A549 (cell line): Measurements from ENCODE around the gene PHOX2A. TPM values are rescaled to one million over a fixed set of nuclear protein-coding genes. Genes with fewer than 3 reads are reported as not detected.

Source experiments
- ATOH8 ChIP-seq: fragments of 250-450 bp; sonication (Bioruptor Pico); IDR thresholded peaks from 2 replicates; pipeline ENCODE4 v1.5.0; 2020; ENCODE audit warnings: low read depth, mild to moderate bottlenecking, moderate library complexity
- CBX2 ChIP-seq: fragments of 200-600 bp; sonication (generic); IDR thresholded peaks from 2 replicates; pipeline ENCODE4 v1.6.1; 2016; ENCODE audit warnings: low read depth, mild to moderate bottlenecking, borderline replicate concordance
- CEBPB ChIP-seq, 2 experiments: fragments of >200 bp in 1 of 2; sonication (Bioruptor Twin) in 1 of 2; formaldehyde crosslinking in 1 of 2; IDR thresholded peaks; 2 replicates each; pipeline ENCODE4 v1.6.1; 2012 to 2016
- CHD2 ChIP-seq: fragments of 150-350 bp; IDR thresholded peaks from 2 replicates; pipeline ENCODE4 v1.6.1; 2014; ENCODE audit warnings: low read length; ENCODE audit not compliant: partially characterized antibody
- EHF ChIP-seq: fragments of 250-450 bp; sonication (Bioruptor Pico); IDR thresholded peaks from 2 replicates; pipeline ENCODE4 v1.5.0; 2020; ENCODE audit warnings: mild to moderate bottlenecking
- ESRRA ChIP-seq: fragments of 150-350 bp; IDR thresholded peaks from 2 replicates; pipeline ENCODE4 v1.6.1; 2014; ENCODE audit warnings: mild to moderate bottlenecking, low read length, borderline replicate concordance
- FOXS1 ChIP-seq: fragments of 250-450 bp; sonication (Bioruptor Pico); IDR thresholded peaks from 2 replicates; pipeline ENCODE4 v1.5.0; 2020; ENCODE audit warnings: mild to moderate bottlenecking, moderate library complexity
- HDAC2 ChIP-seq: fragments of 200-600 bp; sonication (generic); IDR thresholded peaks from 2 replicates; pipeline ENCODE4 v1.6.1; 2016
- HOXA7 ChIP-seq: fragments of 250-450 bp; sonication (Bioruptor Pico); IDR thresholded peaks from 2 replicates; pipeline ENCODE4 v1.5.0; 2020; ENCODE audit warnings: mild to moderate bottlenecking, moderate library complexity
- HOXB13 ChIP-seq: fragments of 250-450 bp; sonication (Bioruptor Pico); IDR thresholded peaks from 2 replicates; pipeline ENCODE4 v1.5.0; 2020; ENCODE audit warnings: low read depth, mild to moderate bottlenecking, moderate library complexity
- HOXB5 ChIP-seq: fragments of 250-450 bp; sonication (Bioruptor Pico); IDR thresholded peaks from 2 replicates; pipeline ENCODE4 v1.5.0; 2020; ENCODE audit warnings: mild to moderate bottlenecking, moderate library complexity
- JUNB ChIP-seq: fragments of >200 bp; sonication (Bioruptor Twin); formaldehyde crosslinking; IDR thresholded peaks from 2 replicates; pipeline ENCODE4 v1.6.1; 2016
- KDM1A ChIP-seq: fragments of 200-600 bp; sonication (generic); IDR thresholded peaks from 2 replicates; pipeline ENCODE4 v1.6.1; 2016; ENCODE audit warnings: low read depth, mild to moderate bottlenecking
- KDM5A ChIP-seq: fragments of 200-600 bp; sonication (generic); IDR thresholded peaks from 2 replicates; pipeline ENCODE4 v1.6.1; 2016; ENCODE audit warnings: antibody characterized with exemption, mild to moderate bottlenecking
- MAFK ChIP-seq: fragments of 450-650 bp; IDR thresholded peaks from 2 replicates; pipeline ENCODE4 v1.6.1; 2014; ENCODE audit not compliant: partially characterized antibody
- NFE2L2 ChIP-seq: fragments of 150-350 bp; conservative IDR thresholded peaks from 2 replicates; pipeline ENCODE4 v1.6.1; 2014; ENCODE audit warnings: low read length
- NPAS2 ChIP-seq: fragments of 250-450 bp; sonication (Bioruptor Pico); IDR thresholded peaks from 2 replicates; pipeline ENCODE4 v1.8.0; 2022; ENCODE audit warnings: mild to moderate bottlenecking, moderate library complexity, borderline replicate concordance
- NR3C1 ChIP-seq: fragments of >200 bp; sonication (Bioruptor Twin); formaldehyde crosslinking; IDR thresholded peaks from 3 replicates; pipeline ENCODE4 v1.6.1; 2017
- POLR2AphosphoS2 ChIP-seq: conservative IDR thresholded peaks from 2 replicates; pipeline ENCODE4 v1.6.1; 2012; ENCODE audit warnings: low read length, improper control_type of control experiment, inconsistent platforms
- RAD21 ChIP-seq, 2 experiments: fragments of >200 bp in 1 of 2; sonication (Bioruptor Twin) in 1 of 2; formaldehyde crosslinking in 1 of 2; IDR thresholded peaks in 1 of 2; conservative IDR thresholded peaks in 1 of 2; 2 replicates in 1 of 2; 3 replicates in 1 of 2; pipeline ENCODE4 v1.6.1; 2012 to 2018; ENCODE audit warnings: inconsistent platforms in 1 of 2
- RARB ChIP-seq: fragments of 250-450 bp; sonication (Bioruptor Pico); IDR thresholded peaks from 2 replicates; pipeline ENCODE4 v1.8.0; 2021; ENCODE audit warnings: mild to moderate bottlenecking, moderate library complexity
- RCOR1 ChIP-seq: fragments of 150-350 bp; IDR thresholded peaks from 2 replicates; pipeline ENCODE4 v1.6.1; 2014; ENCODE audit warnings: antibody characterized with exemption, low read length, low read depth
- REST ChIP-seq: fragments of 200-600 bp; sonication (generic); IDR thresholded peaks from 2 replicates; pipeline ENCODE4 v1.6.1; 2016; ENCODE audit warnings: antibody characterized with exemption, mild to moderate bottlenecking, moderate library complexity
- RNF2 ChIP-seq: fragments of 200-600 bp; sonication (generic); IDR thresholded peaks from 2 replicates; pipeline ENCODE4 v1.6.1; 2016; ENCODE audit warnings: low read depth, mild to moderate bottlenecking, antibody characterized with exemption, moderate library complexity, borderline replicate concordance
- SREBF2 ChIP-seq: fragments of 450-650 bp; IDR thresholded peaks from 2 replicates; pipeline ENCODE4 v1.6.1; 2014; ENCODE audit warnings: mild to moderate bottlenecking, moderate library complexity
- TFCP2L1 ChIP-seq: fragments of 250-450 bp; sonication (Bioruptor Pico); IDR thresholded peaks from 2 replicates; pipeline ENCODE4 v1.5.0; 2021; ENCODE audit warnings: mild to moderate bottlenecking
- ZFP36 ChIP-seq: fragments of 450-650 bp; IDR thresholded peaks from 2 replicates; pipeline ENCODE4 v1.6.1; 2014; ENCODE audit warnings: borderline replicate concordance; ENCODE audit not compliant: partially characterized antibody
- ZNF302 ChIP-seq: fragments of 250-450 bp; sonication (Bioruptor Pico); IDR thresholded peaks from 2 replicates; pipeline ENCODE4 v1.9.0; 2021; ENCODE audit warnings: inconsistent platforms, mild to moderate bottlenecking, moderate library complexity
- ZSCAN20 ChIP-seq: fragments of 250-450 bp; sonication (Bioruptor Pico); IDR thresholded peaks from 2 replicates; pipeline ENCODE4 v1.8.0; 2022; ENCODE audit warnings: mild to moderate bottlenecking, moderate library complexity
- polyA plus RNA-seq, 4 experiments: library from polyadenylated mRNA; depleted of rRNA in 3 of 4; stranded (reverse); fragments of >200 nt; fragmentation: RNase III in 1 of 4; extraction: RNeasy Plus Mini Kit Qiagen cat#74134 plus additional on column Dnase treatment in 1 of 4; gene quantifications; 2 replicates in 3 of 4; 3 replicates in 1 of 4; pipeline ENCODE4 v1.2.3, GENCODE V29; 2011 to 2017
- TF ChIP-seq, protein P1 (sequence below): IDR thresholded peaks from 2 replicates; pipeline ENCODE4 v1.6.1; 2012; ENCODE audit warnings: low read depth, borderline replicate concordance
- TF ChIP-seq, protein P2 (sequence below): IDR thresholded peaks from 2 replicates; pipeline ENCODE4 v1.6.1; 2012
- TF ChIP-seq, protein P3 (sequence below): fragments of >200 bp; sonication (Bioruptor Twin); formaldehyde crosslinking; IDR thresholded peaks from 3 replicates; pipeline ENCODE4 v1.6.1; 2016
- TF ChIP-seq, protein P4 (sequence below): fragments of >200 bp; sonication (Bioruptor Twin); formaldehyde crosslinking; IDR thresholded peaks from 3 replicates; pipeline ENCODE4 v1.5.1; 2016

PHOX2A gene
- polyA plus RNA-seq, 2 of the 4 experiments (the other 2 are of a cell fraction) = not detected

DNA sequence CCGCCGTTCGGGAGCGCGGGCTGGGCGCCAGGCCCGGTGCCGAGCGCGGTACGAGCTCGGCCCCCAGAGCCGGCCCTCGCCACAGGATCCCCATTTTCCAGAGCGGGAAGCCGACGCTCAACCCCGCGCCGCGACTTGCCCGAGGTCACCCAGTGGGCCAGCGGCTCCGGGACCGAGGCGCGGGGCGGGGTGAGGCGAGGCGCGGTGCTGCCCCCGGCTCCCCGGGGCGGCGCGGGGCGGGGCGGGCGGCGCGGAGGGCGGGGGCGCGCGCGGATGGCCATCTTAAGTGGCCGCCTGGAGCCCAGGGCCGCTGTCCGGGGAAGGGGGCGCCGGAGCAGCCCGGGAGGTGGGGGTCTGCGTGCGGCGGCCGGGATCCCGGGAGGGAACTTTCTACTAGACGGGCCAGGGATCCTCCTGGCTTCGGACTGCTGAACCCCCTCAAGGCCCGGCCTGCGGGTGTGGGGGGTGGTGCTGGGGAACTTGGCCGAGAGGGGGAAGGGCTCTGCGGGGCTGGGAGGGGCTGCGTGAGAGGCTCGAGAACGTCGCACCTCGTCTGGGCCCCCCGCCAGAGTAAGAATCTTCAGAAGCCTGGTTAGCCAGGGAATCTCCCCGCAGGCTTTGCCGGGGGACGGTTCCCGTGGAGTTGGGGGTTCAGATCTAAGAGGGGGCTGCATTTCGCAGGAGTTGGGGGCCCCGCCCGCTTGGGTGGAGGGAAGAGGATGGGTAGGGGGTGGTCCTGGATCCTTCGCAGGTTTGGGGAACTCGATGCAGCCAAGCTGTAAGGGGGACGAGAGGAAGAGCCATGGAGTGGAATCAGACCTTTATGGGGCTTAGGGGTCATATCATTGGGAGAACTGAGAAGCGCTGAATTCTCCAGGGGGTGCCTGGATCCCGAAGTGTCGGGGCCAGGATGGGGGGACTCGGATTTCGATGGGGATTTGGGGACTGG, 20.1 kb downstream of the PHOX2A start (continued):
- TF ChIP-seq, protein P1, sequence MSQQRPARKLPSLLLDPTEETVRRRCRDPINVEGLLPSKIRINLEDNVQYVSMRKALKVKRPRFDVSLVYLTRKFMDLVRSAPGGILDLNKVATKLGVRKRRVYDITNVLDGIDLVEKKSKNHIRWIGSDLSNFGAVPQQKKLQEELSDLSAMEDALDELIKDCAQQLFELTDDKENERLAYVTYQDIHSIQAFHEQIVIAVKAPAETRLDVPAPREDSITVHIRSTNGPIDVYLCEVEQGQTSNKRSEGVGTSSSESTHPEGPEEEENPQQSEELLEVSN = peak; percentile 8; the same call in 1 of the 2 replicates
- TF ChIP-seq SREBF2 = no peak
- no peak for TF ChIP-seq NFE2L2
- TF ChIP-seq HOXB5 (CRISPR knock-in tag) = 0 out of 2 replicates have a peak, but pooled peaks have one; percentile 6
- no peak for TF ChIP-seq CHD2
- no peak for TF ChIP-seq KDM1A
- no peak for TF ChIP-seq HOXB13
- TF ChIP-seq CEBPB (IDR thresholded peaks at IDR 0.05) = no peak
- TF ChIP-seq, protein P2, sequence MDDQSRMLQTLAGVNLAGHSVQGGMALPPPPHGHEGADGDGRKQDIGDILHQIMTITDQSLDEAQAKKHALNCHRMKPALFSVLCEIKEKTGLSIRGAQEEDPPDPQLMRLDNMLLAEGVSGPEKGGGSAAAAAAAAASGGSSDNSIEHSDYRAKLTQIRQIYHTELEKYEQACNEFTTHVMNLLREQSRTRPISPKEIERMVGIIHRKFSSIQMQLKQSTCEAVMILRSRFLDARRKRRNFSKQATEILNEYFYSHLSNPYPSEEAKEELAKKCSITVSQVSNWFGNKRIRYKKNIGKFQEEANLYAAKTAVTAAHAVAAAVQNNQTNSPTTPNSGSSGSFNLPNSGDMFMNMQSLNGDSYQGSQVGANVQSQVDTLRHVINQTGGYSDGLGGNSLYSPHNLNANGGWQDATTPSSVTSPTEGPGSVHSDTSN = no peak
- TF ChIP-seq JUNB = no peak
- TF ChIP-seq NR3C1 = no peak
- TF ChIP-seq, protein P3, sequence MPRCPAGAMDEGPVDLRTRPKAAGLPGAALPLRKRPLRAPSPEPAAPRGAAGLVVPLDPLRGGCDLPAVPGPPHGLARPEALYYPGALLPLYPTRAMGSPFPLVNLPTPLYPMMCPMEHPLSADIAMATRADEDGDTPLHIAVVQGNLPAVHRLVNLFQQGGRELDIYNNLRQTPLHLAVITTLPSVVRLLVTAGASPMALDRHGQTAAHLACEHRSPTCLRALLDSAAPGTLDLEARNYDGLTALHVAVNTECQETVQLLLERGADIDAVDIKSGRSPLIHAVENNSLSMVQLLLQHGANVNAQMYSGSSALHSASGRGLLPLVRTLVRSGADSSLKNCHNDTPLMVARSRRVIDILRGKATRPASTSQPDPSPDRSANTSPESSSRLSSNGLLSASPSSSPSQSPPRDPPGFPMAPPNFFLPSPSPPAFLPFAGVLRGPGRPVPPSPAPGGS = peak; percentile 62; the same call in 2 of the 3 replicates
- TF ChIP-seq ZFP36 = no peak
- no peak for TF ChIP-seq HOXA7 (CRISPR knock-in tag)
- no peak for TF ChIP-seq NPAS2
- no peak for TF ChIP-seq EHF (CRISPR knock-in tag)
- no peak for TF ChIP-seq FOXS1 (CRISPR knock-in tag)
- TF ChIP-seq, protein P4, sequence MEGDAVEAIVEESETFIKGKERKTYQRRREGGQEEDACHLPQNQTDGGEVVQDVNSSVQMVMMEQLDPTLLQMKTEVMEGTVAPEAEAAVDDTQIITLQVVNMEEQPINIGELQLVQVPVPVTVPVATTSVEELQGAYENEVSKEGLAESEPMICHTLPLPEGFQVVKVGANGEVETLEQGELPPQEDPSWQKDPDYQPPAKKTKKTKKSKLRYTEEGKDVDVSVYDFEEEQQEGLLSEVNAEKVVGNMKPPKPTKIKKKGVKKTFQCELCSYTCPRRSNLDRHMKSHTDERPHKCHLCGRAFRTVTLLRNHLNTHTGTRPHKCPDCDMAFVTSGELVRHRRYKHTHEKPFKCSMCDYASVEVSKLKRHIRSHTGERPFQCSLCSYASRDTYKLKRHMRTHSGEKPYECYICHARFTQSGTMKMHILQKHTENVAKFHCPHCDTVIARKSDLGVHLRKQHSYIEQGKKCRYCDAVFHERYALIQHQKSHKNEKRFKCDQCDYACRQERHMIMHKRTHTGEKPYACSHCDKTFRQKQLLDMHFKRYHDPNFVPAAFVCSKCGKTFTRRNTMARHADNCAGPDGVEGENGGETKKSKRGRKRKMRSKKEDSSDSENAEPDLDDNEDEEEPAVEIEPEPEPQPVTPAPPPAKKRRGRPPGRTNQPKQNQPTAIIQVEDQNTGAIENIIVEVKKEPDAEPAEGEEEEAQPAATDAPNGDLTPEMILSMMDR = no peak; the same call in 2 of the 3 replicates
- no peak for TF ChIP-seq RCOR1
- TF ChIP-seq KDM5A = no peak
- TF ChIP-seq HDAC2 = no peak
- no peak for TF ChIP-seq CBX2
- no peak for TF ChIP-seq ZNF302
- no peak for TF ChIP-seq RAD21 (conservative IDR thresholded peaks at IDR 0.05 in 1 of 2, IDR thresholded peaks at IDR 0.05 in 1 of 2)
- peak; percentile 64; the same call in 1 of the 2 replicates for TF ChIP-seq ESRRA
- TF ChIP-seq ZSCAN20 = no peak
- no peak for TF ChIP-seq RNF2
- no peak for TF ChIP-seq REST
- TF ChIP-seq MAFK = no peak
- no peak for TF ChIP-seq TFCP2L1 (CRISPR knock-in tag)
- no peak for TF ChIP-seq POLR2AphosphoS2
- TF ChIP-seq ATOH8 (CRISPR knock-in tag) = no peak
- TF ChIP-seq RARB = no peak
